ENCODE data around the gene TMEM53. TPM values are rescaled to one million over a fixed set of nuclear protein-coding genes. Genes with fewer than 3 reads are reported as not detected.

Gene TMEM53
- total RNA-seq, 1 donor from 2014 or later = 3.6 TPM

DNA sequence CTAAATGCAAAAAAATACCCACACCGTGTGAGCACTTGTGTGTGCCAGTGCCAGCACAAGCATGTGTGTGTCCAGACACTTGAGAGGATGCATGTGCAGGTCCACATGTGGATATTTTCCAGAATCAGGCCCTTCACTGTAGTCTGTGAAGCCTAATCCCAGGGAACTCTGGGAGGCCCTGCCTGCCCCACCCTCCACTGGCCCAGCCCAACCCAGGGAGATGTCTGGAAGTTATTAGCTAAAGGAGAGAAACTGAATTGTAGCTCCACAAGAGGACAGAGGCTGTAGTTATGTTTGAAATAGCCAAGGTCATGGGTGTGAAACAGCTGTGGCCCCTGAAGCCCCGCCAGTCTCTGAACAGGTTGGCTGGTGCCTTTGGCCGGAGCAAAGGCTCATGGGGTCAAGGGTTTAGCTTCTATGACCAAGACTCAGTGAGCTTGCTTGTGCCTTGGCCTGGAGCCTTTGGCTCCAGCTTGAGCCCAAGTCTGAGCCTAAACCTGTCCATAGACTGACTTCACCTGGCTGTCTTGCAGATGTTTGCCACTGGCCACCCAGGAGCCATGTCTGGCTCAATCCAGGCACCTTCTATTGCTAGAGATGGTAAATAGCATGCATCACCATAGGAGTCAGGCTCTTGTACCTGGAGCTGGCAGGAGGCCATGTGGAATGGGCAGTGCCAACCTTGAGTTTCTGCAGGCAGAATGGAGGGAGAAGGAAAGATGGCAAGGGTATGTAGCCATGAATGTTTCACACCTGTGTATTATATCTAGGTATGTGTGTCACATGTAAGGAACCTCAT lies 69.9 kb downstream of the TMEM53 start:
- DNase-seq (ENCODE audit: low spot score) = peak; percentile 51

DNA sequence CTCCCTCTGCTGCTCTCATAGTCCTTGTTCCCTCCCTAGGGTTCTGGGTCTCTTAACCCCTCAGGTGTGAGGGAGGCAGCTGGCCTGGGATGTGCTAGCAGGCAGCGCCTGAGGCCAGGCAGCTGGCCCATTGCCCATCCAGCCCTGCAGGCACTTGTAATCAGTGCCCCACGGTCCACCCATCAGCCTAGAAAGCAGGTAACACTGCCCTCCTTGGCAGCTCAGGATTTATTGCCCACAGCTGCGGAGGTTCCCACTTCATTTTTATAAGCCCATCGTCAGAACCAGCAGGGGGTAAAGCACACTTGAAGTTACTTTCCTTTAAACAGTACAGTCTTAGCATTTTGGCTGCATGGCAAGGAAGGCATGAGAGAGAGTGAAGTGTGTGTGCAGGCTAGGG lies 70.6 kb downstream of the TMEM53 start:
- DNase-seq (ENCODE audit: low spot score) = no peak

Other genes with a start within 250 kb of the TMEM53 start
- gene ARMH1, start 233 bp upstream of the TMEM53 start, total RNA-seq (ENCODE audit: insufficient read depth, low replicate concordance) = not detected
- gene RNU5D-1, start 56.7 kb upstream of the TMEM53 start, total RNA-seq (ENCODE audit: insufficient read depth, low replicate concordance) = not detected
- gene KIF2C, start 65.4 kb upstream of the TMEM53 start, total RNA-seq (ENCODE audit: insufficient read depth, low replicate concordance) = 1.7 TPM
- 1,750 TPM for gene RPS8, start 101.1 kb upstream of the TMEM53 start, total RNA-seq (ENCODE audit: insufficient read depth, low replicate concordance)
- 0.48 TPM for gene BEST4, start 113.7 kb upstream of the TMEM53 start, total RNA-seq (ENCODE audit: insufficient read depth, low replicate concordance)
- 36.8 TPM for gene PLK3, start 125.9 kb upstream of the TMEM53 start, total RNA-seq (ENCODE audit: insufficient read depth, low replicate concordance)
- gene DYNLT4, start 132.9 kb upstream of the TMEM53 start, total RNA-seq (ENCODE audit: insufficient read depth, low replicate concordance) = not detected
- gene BTBD19, start 134.0 kb upstream of the TMEM53 start, total RNA-seq (ENCODE audit: insufficient read depth, low replicate concordance) = 10.1 TPM
- gene PTCH2, start 168.8 kb upstream of the TMEM53 start, total RNA-seq (ENCODE audit: insufficient read depth, low replicate concordance) = 0.72 TPM

All from umbilical cord (tissue), 2 donors.